H1 (cell line): ENCODE data around the gene CRACDL. TPM values are rescaled to one million over a fixed set of nuclear protein-coding genes. Genes with fewer than 3 reads are reported as not detected.

Experiments used
- CTCF ChIA-PET: fragments of 300-600 bp; sonication (Branson Sonifier 250); formaldehyde crosslinking; loops from one replicate; lab custom pipeline; 2021; ENCODE audit not compliant: partially characterized antibody; lab: Charles Lee
- POLR2A ChIA-PET: fragments of 300-600 bp; sonication (Branson Sonifier 250); formaldehyde crosslinking; loops from one replicate; lab custom pipeline; 2021; ENCODE audit warnings: inconsistent platforms; ENCODE audit not compliant: partially characterized antibody; lab: Charles Lee
- DNase-seq, 2 experiments: peaks; one replicate each; pipeline versions ENCODE4 v3.0.0 to v3.0.0-alpha.2; 2010 to 2022; ENCODE audit warnings: low spot score in 2 of 2, low read depth in 1 of 2, mixed read lengths in 1 of 2
- FAIRE-seq: peaks from 2 replicates; lab custom pipeline; 2011; peaks lifted over from hg19 to GRCh38; lab: Jason Lieb, UNC
- H2AFZ ChIP-seq: 2 replicates; pipeline ENCODE4 v1.8.1; 2012; ENCODE audit warnings: low read length, inconsistent platforms
- H2AK5ac ChIP-seq: 2 replicates; pipeline ENCODE4 v1.6.1; 2013; ENCODE audit warnings: low read depth, low read length
- H2BK120ac ChIP-seq: replicated peaks from 2 replicates; pipeline ENCODE3; 2013; ENCODE audit warnings: low read depth, low read length, inconsistent platforms
- H2BK12ac ChIP-seq: 2 replicates; pipeline ENCODE4 v1.6.1; 2013; ENCODE audit warnings: low read depth, low read length
- H2BK15ac ChIP-seq: 2 replicates; pipeline ENCODE4 v1.6.1; 2013; ENCODE audit warnings: low read length
- H2BK20ac ChIP-seq: 2 replicates; pipeline ENCODE4 v1.6.1; 2013; ENCODE audit warnings: low read length
- H2BK5ac ChIP-seq: 2 replicates; pipeline ENCODE4 v1.6.1; 2013; ENCODE audit warnings: low read depth, low read length
- H3K14ac ChIP-seq: 2 replicates; pipeline ENCODE4 v1.6.1; 2013; ENCODE audit warnings: inconsistent platforms; ENCODE audit not compliant: insufficient read length
- H3K18ac ChIP-seq: 2 replicates; pipeline ENCODE4 v1.6.1; 2013; ENCODE audit warnings: low read length; ENCODE audit errors: extremely low read depth
- H3K23ac ChIP-seq: 2 replicates; pipeline ENCODE4 v1.6.1; 2013; ENCODE audit warnings: inconsistent platforms; ENCODE audit not compliant: insufficient read length
- H3K23me2 ChIP-seq: 2 replicates; pipeline ENCODE4 v1.6.1; 2013; ENCODE audit warnings: low read depth, low read length
- H3K27ac ChIP-seq: 2 replicates; pipeline ENCODE4 v1.6.1; 2011; ENCODE audit warnings: low read depth, low read length, inconsistent platforms
- H3K27me3 ChIP-seq, 4 experiments: replicated peaks in 1 of 4; 1 replicate in 1 of 4; 2 replicates in 3 of 4; pipeline versions ENCODE4 v1.6.1 to v1.8.1; 2011 to 2013; ENCODE audit warnings: low read length in 3 of 4, mild to moderate bottlenecking in 3 of 4, inconsistent platforms in 2 of 4, mixed read lengths in 2 of 4, moderate library complexity in 1 of 4; ENCODE audit not compliant: control insufficient read depth in 3 of 4, insufficient read depth in 3 of 4; ENCODE audit errors: extremely low read depth in 1 of 4
- H3K36me3 ChIP-seq, 4 experiments: 2 replicates each; pipeline versions ENCODE4 v1.6.1 to v1.8.1; 2011 to 2013; ENCODE audit warnings: mild to moderate bottlenecking in 4 of 4, low read length in 3 of 4, moderate library complexity in 2 of 4, control low read depth in 1 of 4, inconsistent platforms in 1 of 4; ENCODE audit not compliant: insufficient read depth in 4 of 4, control insufficient read depth in 2 of 4
- H3K4ac ChIP-seq: replicated peaks from 2 replicates; pipeline ENCODE3; 2013; ENCODE audit warnings: low read length, low read depth, mixed read lengths, inconsistent platforms; ENCODE audit not compliant: insufficient read length
- H3K4me1 ChIP-seq, 4 experiments: replicated peaks in 1 of 4; 1 replicate in 1 of 4; 2 replicates in 3 of 4; pipeline versions ENCODE4 v1.6.1 to v1.8.1; 2011 to 2013; ENCODE audit warnings: low read length in 3 of 4, inconsistent platforms in 2 of 4, mixed read lengths in 1 of 4; ENCODE audit not compliant: insufficient read depth in 4 of 4, control insufficient read depth in 3 of 4
- H3K4me2 ChIP-seq, 2 experiments: 2 replicates each; pipeline versions ENCODE4 v1.6.1 to v1.8.1; 2011 to 2013; ENCODE audit warnings: low read depth in 2 of 2, low read length in 2 of 2, control low read depth in 1 of 2, inconsistent platforms in 1 of 2, mild to moderate bottlenecking in 1 of 2; ENCODE audit not compliant: insufficient read depth in 1 of 2
- H3K4me3 ChIP-seq, 4 experiments: fragments of 200-600, 300-600 bp in 1 of 4; sonication (generic), shearing (Covaris generic), sonication (Bioruptor Twin) in 1 of 4; 2 replicates each; pipeline versions ENCODE4 v1.5.1 to v1.8.1; 2011 to 2016; ENCODE audit warnings: low read length in 4 of 4, low read depth in 3 of 4, control low read depth in 2 of 4, inconsistent platforms in 2 of 4, mild to moderate bottlenecking in 2 of 4, mixed read lengths in 1 of 4, moderate library complexity in 1 of 4; ENCODE audit not compliant: insufficient read depth in 2 of 4; ENCODE audit errors: extremely low read depth in 1 of 4
- H3K56ac ChIP-seq: replicated peaks from 2 replicates; pipeline ENCODE3; 2013; ENCODE audit warnings: low read depth, mild to moderate bottlenecking, mixed read lengths, low read length, inconsistent platforms; ENCODE audit not compliant: insufficient read length
- H3K79me1 ChIP-seq: 2 replicates; pipeline ENCODE4 v1.6.1; 2013; ENCODE audit warnings: low read depth, low read length, control low read depth
- H3K79me2 ChIP-seq, 2 experiments: 2 replicates each; pipeline versions ENCODE4 v1.6.1 to v1.8.1; 2012 to 2013; ENCODE audit warnings: low read length in 2 of 2, mild to moderate bottlenecking in 2 of 2, inconsistent platforms in 1 of 2; ENCODE audit not compliant: insufficient read depth in 2 of 2, control insufficient read depth in 1 of 2
- H3K9ac ChIP-seq, 4 experiments: replicated peaks in 1 of 4; 1 replicate in 1 of 4; 2 replicates in 3 of 4; pipeline versions ENCODE4 v1.6.1 to v1.8.1; 2011 to 2013; ENCODE audit warnings: low read depth in 3 of 4, low read length in 3 of 4, control low read depth in 2 of 4, mild to moderate bottlenecking in 2 of 4, moderate library complexity in 2 of 4, inconsistent platforms in 1 of 4; ENCODE audit errors: extremely low read depth in 1 of 4
- H3K9me3 ChIP-seq, 2 experiments: 2 replicates each; pipeline versions ENCODE4 v1.6.1 to v1.8.1; 2012 to 2013; ENCODE audit warnings: mild to moderate bottlenecking in 2 of 2, moderate library complexity in 2 of 2, control low read depth in 1 of 2, inconsistent platforms in 1 of 2, low read depth in 1 of 2, low read length in 1 of 2, mixed read lengths in 1 of 2; ENCODE audit not compliant: insufficient read depth in 2 of 2
- H4K20me1 ChIP-seq, 2 experiments: replicated peaks in 1 of 2; 2 replicates each; pipeline versions ENCODE3 to v1.8.1; 2011 to 2013; ENCODE audit warnings: inconsistent platforms in 2 of 2, low read length in 2 of 2, mild to moderate bottlenecking in 1 of 2; ENCODE audit not compliant: insufficient read depth in 2 of 2, control insufficient read depth in 1 of 2
- H4K5ac ChIP-seq: 2 replicates; pipeline ENCODE4 v1.6.1; 2013; ENCODE audit warnings: low read length, low read depth, mixed read lengths, inconsistent platforms; ENCODE audit not compliant: insufficient read length
- H4K8ac ChIP-seq: 2 replicates; pipeline ENCODE4 v1.8.0; 2013; ENCODE audit warnings: mild to moderate bottlenecking, moderate library complexity, low read length, inconsistent platforms; ENCODE audit not compliant: insufficient read depth; ENCODE audit errors: extremely low read depth
- H4K91ac ChIP-seq: replicated peaks from 2 replicates; pipeline ENCODE3; 2013; ENCODE audit warnings: low read length, mixed read lengths, inconsistent platforms; ENCODE audit not compliant: insufficient read length
- BACH1 ChIP-seq: IDR thresholded peaks from 2 replicates; pipeline ENCODE4 v1.6.1; 2012; ENCODE audit warnings: low read length, improper control_type of control experiment
- CBX5 ChIP-seq: fragments of 300-800, 300-1000 bp; sonication (generic); IDR thresholded peaks from 2 replicates; pipeline ENCODE4 v1.7.1; 2016; ENCODE audit warnings: antibody characterized with exemption, low read length, low read depth
- CHD2 ChIP-seq: IDR thresholded peaks from 2 replicates; pipeline ENCODE4 v1.6.1; 2012; ENCODE audit warnings: low read length, improper control_type of control experiment
- RAD21 ChIP-seq, 2 experiments: IDR thresholded peaks in 1 of 2; conservative IDR thresholded peaks in 1 of 2; 2 replicates each; pipeline ENCODE4 v1.6.1; 2011; ENCODE audit warnings: low read depth in 2 of 2, low read length in 2 of 2, improper control_type of control experiment in 1 of 2, inconsistent platforms in 1 of 2, mild to moderate bottlenecking in 1 of 2, moderate library complexity in 1 of 2
- RNF2 ChIP-seq: fragments of 200-900, 300-1000 bp; sonication (generic); IDR thresholded peaks from 2 replicates; pipeline ENCODE4 v1.7.1; 2016; ENCODE audit warnings: borderline replicate concordance, low read depth, mild to moderate bottlenecking, antibody characterized with exemption, low read length; ENCODE audit not compliant: poor library complexity, severe bottlenecking; ENCODE audit errors: missing control alignments
- RXRA ChIP-seq: IDR thresholded peaks from 2 replicates; pipeline ENCODE4 v1.6.1; 2011; ENCODE audit warnings: low read depth, mild to moderate bottlenecking, low read length, moderate library complexity; ENCODE audit not compliant: insufficient read depth
- SIX5 ChIP-seq: IDR thresholded peaks from 2 replicates; pipeline ENCODE4 v1.6.1; 2011; ENCODE audit warnings: mild to moderate bottlenecking, low read depth, low read length
- TBP ChIP-seq: IDR thresholded peaks from 2 replicates; pipeline ENCODE4 v1.6.1; 2011; ENCODE audit warnings: low read depth, low read length, improper control_type of control experiment
- TCF12 ChIP-seq: IDR thresholded peaks from 2 replicates; pipeline ENCODE4 v1.6.1; 2011; ENCODE audit warnings: low read depth, mild to moderate bottlenecking, low read length
- WGBS, 2 experiments: shearing (Covaris generic) in 1 of 2; methylation state at CpG; one replicate each; pipeline versions ENCODE4 v1.1.6 to v1.1.7; 2013 to 2015; ENCODE audit warnings: low lambda C conversion rate in 2 of 2, mixed read lengths in 2 of 2, inconsistent platforms in 1 of 2, low coverage in 1 of 2, missing lambda C conversion rate in 1 of 2; ENCODE audit not compliant: insufficient replicate concordance in 2 of 2, insufficient coverage in 1 of 2, insufficient read length in 1 of 2; ENCODE audit errors: extremely low coverage in 1 of 2, missing lambda C conversion rate in 1 of 2; 5-methylcytosine and 5-hydroxymethylcytosine counted together
- polyA plus RNA-seq, 7 experiments: library from polyadenylated mRNA; depleted of rRNA in 3 of 7; stranded (reverse) in 5 of 7; unstranded in 2 of 7; fragments of >200 nt in 5 of 7; fragments of 200-250 nt in 2 of 7; gene quantifications; 1 replicate in 5 of 7; 2 replicates in 1 of 7; 4 replicates in 1 of 7; pipeline versions ENCODE4 v1.2.1 to v1.2.3, GENCODE V29; 2011 to 2013; ENCODE audit warnings: missing spikeins in 2 of 7, mixed read lengths in 2 of 7
- total RNA-seq: library from RNA; stranded (reverse); fragmentation: NEBNext Ultra II Directional; extraction: Animal tissue kit (Norgen Biotek cat#: 25700); gene quantifications from 2 replicates; pipeline ENCODE4 v1.2.1, GENCODE V29; 2021

The CRACDL gene
- total and polyA plus RNA-seq, 2 of the 8 experiments (the other 6 are each of a cell fraction or from before 2014, with no cell fraction given): 0.07 to 0.38 TPM

GRCh38 chr2:98808546-98808945 lies 127.5 kb downstream of the CRACDL start:
- Histone ChIP-seq H3K9ac (no peak overlapping the region), H3K56ac (no peak overlapping the region), H3K79me1 (no peaks in the 10 kb centered on the region), H2BK120ac (no peak overlapping the region), H3K4me2 (no peak overlapping the region), H2AK5ac (no peak overlapping the region), H4K91ac (no peak overlapping the region), H2BK20ac (no peak overlapping the region), H3K4ac (no peak overlapping the region), H2BK15ac (no peak overlapping the region), H3K18ac (no peak overlapping the region), H3K4me3 (no peak overlapping the region), H2BK12ac (no peak overlapping the region), H3K36me3 (no peaks in the 10 kb centered on the region), H3K23me2 (no peaks in the 10 kb centered on the region), H3K27ac (no peak overlapping the region), H3K23ac (no peak overlapping the region), H4K20me1 (no peaks in the 10 kb centered on the region), H4K8ac (no peak overlapping the region), H3K9me3 (no peaks in the 10 kb centered on the region; a peak in 1 of 4 replicates), H3K27me3 (no peaks in the 10 kb centered on the region; a peak in 1 of 7 replicates), H3K79me2 (no peaks in the 10 kb centered on the region), H3K14ac (no peak overlapping the region), H2BK5ac (no peak overlapping the region), H3K4me1 (no peaks in the 10 kb centered on the region; a peak in 1 of 7 replicates), H4K5ac (no peak overlapping the region), H2AFZ (no peak overlapping the region)
- FAIRE-seq (no peak), DNase-seq (no peak)
- ChIA-PET CTCF (interaction anchor here (1.0 kb wide), 1 partner anchor 24 kb away, joined by 4 read pairs; no protein-coding TSS in a partner anchor), POLR2A (interaction anchor here (1.2 to 2.1 kb wide), 2 partner anchors 11 to 15 kb away, joined by 4 to 5 read pairs; no protein-coding TSS in a partner anchor)
- WGBS, 2 experiments: 79% methylated on average over 3 of the region's 3 CpGs; no CpG with 5 or more reads in 1 of the 2 experiments
- TF ChIP-seq RNF2 (no peak), SIX5 (no peak), RXRA (no peak), CBX5 (no peak), CHD2 (no peak), TBP (no peak), RAD21 (IDR thresholded peaks at IDR 0.05 in 1 of 2, conservative IDR thresholded peaks at IDR 0.05 in 1 of 2; ENCODE audit: low read depth in 2 of 2, low read length in 2 of 2) (no peak), BACH1 (no peak), TCF12 (no peak)
